ENCODE data around the gene MCUB. TPM values are rescaled to one million over a fixed set of nuclear protein-coding genes. Genes with fewer than 3 reads are reported as not detected.

MCUB gene
- total RNA-seq, 4 donors from 2014 or later, result 6.5 to 18.5 (median 12.4) TPM

GRCh38 chr4:109698656-109699055 lies 138.6 kb downstream of the MCUB start:
- Histone ChIP-seq H3K27ac (no peak overlapping the region), H3K4me1 (peaks cover 9 to 10% of the 10 kb centered on the region in 2 donors), H3K9me3 (no peaks in the 10 kb centered on the region), H3K36me3 (peaks cover 5 to 10% of the 10 kb centered on the region in 2 donors), H3K4me3 (replicated peaks in 1 of 3) (no peak overlapping the region), H3K27me3 (no peaks in the 10 kb centered on the region)
- WGBS, 2 donors, result 88 to 94% methylated on average over 1 of the region's 1 CpG
- DNase-seq, result no peak
- TF ChIP-seq CTCF (IDR thresholded peaks at IDR 0.05) (no peak), POLR2A (IDR thresholded peaks at IDR 0.05) (no peak)
- intact Hi-C loops (cut with DNase I), result no loop called here

GRCh38 chr4:109699553-109700225 lies 139.6 kb downstream of the MCUB start:
- Histone ChIP-seq H3K4me3 (replicated peaks in 1 of 3) (no peak overlapping the region), H3K27me3 (no peaks in the 10 kb centered on the region), H3K9me3 (no peaks in the 10 kb centered on the region), H3K4me1 (peaks cover 14% of the 10 kb centered on the region in 2 donors), H3K27ac (no peak overlapping the region), H3K36me3 (peaks cover 0 to 5% of the 10 kb centered on the region in 2 donors)
- no peak for TF ChIP-seq POLR2A (IDR thresholded peaks at IDR 0.05)
- TF ChIP-seq CTCF (IDR thresholded peaks at IDR 0.05), result no peak
- WGBS, 2 donors, result 87% methylated on average over 8 of the region's 8 CpGs
- no peak for DNase-seq
- intact Hi-C loops (cut with DNase I), result loop anchor here (10.0 kb wide), 2 partner anchors 115 to 265 kb away; partner anchors contain the start of genes GAR1 and SEC24B

- intact Hi-C loops (cut with DNase I), result loop anchor here (10.0 kb wide), 2 partner anchors 113 to 267 kb away; partner anchors contain the start of genes GAR1 and SEC24B
- H3K4me3 ChIP-seq (replicated peaks in 1 of 3), result peak overlapping the region in 2 of 3 donors; percentile 19 to 61
Measured at GRCh38 chr4:109701566-109702410, 141.7 kb downstream of the MCUB start.

GRCh38 chr4:109702950-109703663 lies 143.1 kb downstream of the MCUB start, which contains the start of gene CASP6:
TSS of gene CASP6 (minus strand) at chr4:109703445. CDS start at chr4:109703395, 50 bp downstream.
- peak within 1 kb of the TSS; percentile 19 to 61 (median 35) for H3K4me3 ChIP-seq (replicated peaks in 1 of 3)
- DNase-seq, result peak; percentile 94 to 95
- H3K4me1 ChIP-seq, result peaks cover 14% of the 10 kb centered on the region in 2 donors
- 0 to 2% methylated on average over 41 to 45 of the region's 72 CpGs for WGBS, 2 donors
- no peaks in the 10 kb centered on the region for H3K27me3 ChIP-seq
- no peaks in the 10 kb centered on the region for H3K9me3 ChIP-seq
- peak within 1 kb of the TSS; percentile 42 to 83 (median 83) for H3K27ac ChIP-seq
- intact Hi-C loops (cut with DNase I), result loop anchor here (10.0 kb wide), 2 partner anchors 112 to 268 kb away; partner anchors contain the start of genes GAR1 and SEC24B
- no peaks in the 10 kb centered on the region for H3K36me3 ChIP-seq
- peak in 1 of 2 donors; percentile 82 for TF ChIP-seq POLR2A (IDR thresholded peaks at IDR 0.05)
- peak; percentile 44 to 79 (median 61) for TF ChIP-seq CTCF (IDR thresholded peaks at IDR 0.05)

More at GRCh38 chr4:109701566-109702410, 141.7 kb downstream of the MCUB start:
- 39 to 41% methylated on average over 21 of the region's 21 CpGs for WGBS, 2 donors
- TF ChIP-seq POLR2A (IDR thresholded peaks at IDR 0.05), result no peak
- no peak for TF ChIP-seq CTCF (IDR thresholded peaks at IDR 0.05)
- H3K27me3 ChIP-seq, result no peaks in the 10 kb centered on the region
- H3K9me3 ChIP-seq, result no peaks in the 10 kb centered on the region
- no peaks in the 10 kb centered on the region for H3K36me3 ChIP-seq
- H3K27ac ChIP-seq, result peak overlapping the region in 2 of 3 donors; percentile 83
- DNase-seq, result peak in 1 of 2 donors; percentile 8
- H3K4me1 ChIP-seq, result peaks cover 14% of the 10 kb centered on the region in 2 donors

Measured in thyroid gland (tissue), 4 donors.